Naive B cell (primary cell): ENCODE measurements around the gene TBC1D22A. TPM values are rescaled to one million over a fixed set of nuclear protein-coding genes. Genes with fewer than 3 reads are reported as not detected.
"Not testable (repeated sequence)": the region's sequence is repeated elsewhere in the genome, so short reads cannot be mapped to it uniquely, and the experiment has no call there.

Experiments
- ATAC-seq, 2 donors: fragments of 150-1000 bp; cut with Tn5 transposase; 2 replicates each; pipeline ENCODE4 v1.10.0; 2021; ENCODE audit warnings: low read depth in 2 of 2, mild to moderate bottlenecking in 2 of 2, moderate library complexity in 2 of 2
- DNase-seq: peaks from one replicate; pipeline ENCODE4 v3.0.0; 2022
- H3K27ac Mint-ChIP-seq, 6 donors: one replicate each; pipeline ENCODE4 v1.8.0; 2020 to 2022; ENCODE audit warnings: mild to moderate bottlenecking in 6 of 6, mixed read lengths in 6 of 6, moderate library complexity in 5 of 6, inconsistent platforms in 2 of 6
- H3K27me3 Mint-ChIP-seq, 3 donors: one replicate each; pipeline ENCODE4 v1.8.0; 2021 to 2022; ENCODE audit warnings: mixed read lengths in 3 of 3, mild to moderate bottlenecking in 1 of 3
- H3K36me3 Mint-ChIP-seq, 2 donors: one replicate each; pipeline ENCODE4 v1.8.0; 2020 to 2022; ENCODE audit warnings: mixed read lengths in 2 of 2, inconsistent platforms in 1 of 2, mild to moderate bottlenecking in 1 of 2
- H3K4me1 Mint-ChIP-seq, 3 donors: one replicate each; pipeline ENCODE4 v1.8.0; 2020 to 2022; ENCODE audit warnings: mixed read lengths in 3 of 3, inconsistent platforms in 1 of 3, mild to moderate bottlenecking in 1 of 3, moderate library complexity in 1 of 3
- H3K4me3 Mint-ChIP-seq, 8 donors: one replicate each; pipeline ENCODE4 v1.8.0; 2020 to 2022; ENCODE audit warnings: mild to moderate bottlenecking in 8 of 8, mixed read lengths in 8 of 8, moderate library complexity in 8 of 8, inconsistent platforms in 2 of 8
- H3K9me3 Mint-ChIP-seq, 7 donors: one replicate each; pipeline ENCODE4 v1.8.0; 2020 to 2022; ENCODE audit warnings: mixed read lengths in 7 of 7, mild to moderate bottlenecking in 5 of 7, inconsistent platforms in 2 of 7, moderate library complexity in 1 of 7
- polyA plus RNA-seq, 6 donors: library from polyadenylated mRNA; unstranded; fragments of 300-500 nt; fragmentation: Illumina TruSeq; gene quantifications; one replicate each; pipeline ENCODE4 v1.2.3, GENCODE V29; 2021; ENCODE audit warnings: low read depth in 6 of 6

TBC1D22A gene
- polyA plus RNA-seq, 6 donors from 2014 or later: 47.2 to 74.5 (median 62.6) TPM

DNA sequence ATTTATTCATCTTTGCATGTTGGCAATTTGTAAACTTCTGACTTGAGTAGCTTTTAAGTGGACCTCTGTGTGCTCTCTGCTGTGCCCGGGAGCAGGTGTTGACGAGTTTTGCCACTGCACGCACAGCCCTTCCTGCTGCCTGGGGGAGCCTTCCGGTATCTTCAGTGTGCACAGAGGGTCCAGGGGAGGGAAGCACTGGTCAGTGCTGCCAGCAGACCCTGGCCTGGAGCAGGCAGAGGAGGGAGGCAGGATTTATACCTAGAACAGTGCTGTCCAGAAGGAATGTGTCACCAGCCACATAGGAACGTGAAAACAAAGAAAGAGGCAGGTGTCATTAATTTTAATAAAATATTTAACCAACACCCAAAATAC, 403.6 kb downstream of the TBC1D22A start:
- peaks cover 0 to 22% of the 10 kb centered on the region in 2 donors for H3K36me3 Mint-ChIP-seq
- H3K4me3 Mint-ChIP-seq: no peak overlapping the region
- DNase-seq (no peak), ATAC-seq (no peak)
- H3K9me3 Mint-ChIP-seq: no peaks in the 10 kb centered on the region
- H3K27ac Mint-ChIP-seq: peak overlapping the region in 4 of 6 donors; percentile 14 to 87 (median 69)
- peaks cover 8 to 34% (median 17%) of the 10 kb centered on the region in 3 donors for H3K4me1 Mint-ChIP-seq
- H3K27me3 Mint-ChIP-seq: no peaks in the 10 kb centered on the region

DNA sequence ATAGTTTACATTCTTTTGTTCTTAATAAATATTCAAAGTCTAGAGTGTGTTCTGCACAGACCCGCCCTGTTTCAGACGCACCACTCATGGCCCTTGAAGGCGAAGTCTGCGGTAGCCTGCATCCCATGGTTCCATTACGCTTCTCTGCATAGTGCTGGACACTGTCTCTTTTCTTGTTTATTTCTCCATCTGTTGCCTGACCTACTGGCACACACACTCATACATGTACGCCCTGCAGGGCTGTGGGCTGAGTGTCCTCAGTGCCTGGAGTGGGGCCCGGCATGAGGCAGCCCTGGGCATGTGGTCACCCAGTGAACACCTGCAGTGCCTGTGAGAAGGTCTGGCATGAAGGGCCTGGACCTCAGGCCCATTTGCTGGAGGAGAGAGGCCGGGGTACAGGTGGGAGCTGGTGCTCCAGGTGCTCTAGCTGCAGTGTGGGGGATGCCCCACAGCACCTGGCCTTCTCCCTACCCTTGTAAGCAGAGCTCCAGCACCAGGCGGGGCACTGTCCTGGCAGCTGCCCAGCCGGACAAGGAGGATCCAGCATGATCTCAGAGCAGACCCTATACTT, 404.1 kb downstream of the TBC1D22A start:
- DNase-seq: no peak
- Mint-ChIP-seq H3K36me3 (peaks cover 0 to 22% of the 10 kb centered on the region in 2 donors), H3K4me3 (no peak overlapping the region), H3K4me1 (peaks cover 8 to 34% (median 17%) of the 10 kb centered on the region in 3 donors), H3K27me3 (no peaks in the 10 kb centered on the region), H3K27ac (peak overlapping the region in 2 of 6 donors; percentile 19 to 54), H3K9me3 (no peaks in the 10 kb centered on the region)
- ATAC-seq: no peak

- H3K4me3 Mint-ChIP-seq: no peak overlapping the region
- H3K27ac Mint-ChIP-seq: peak overlapping the region in 1 of 6 donors; percentile 61
- ATAC-seq (no peak), DNase-seq (no peak)
- H3K9me3 Mint-ChIP-seq: no peaks in the 10 kb centered on the region
- H3K4me1 Mint-ChIP-seq: peaks cover 5 to 34% (median 14%) of the 10 kb centered on the region in 3 donors
- no peaks in the 10 kb centered on the region for H3K27me3 Mint-ChIP-seq
- H3K36me3 Mint-ChIP-seq: peaks cover 0 to 22% of the 10 kb centered on the region in 2 donors
These were observed 404.6 kb downstream of the TBC1D22A start for GRCh38 chr22:47167056-47167455.

DNA sequence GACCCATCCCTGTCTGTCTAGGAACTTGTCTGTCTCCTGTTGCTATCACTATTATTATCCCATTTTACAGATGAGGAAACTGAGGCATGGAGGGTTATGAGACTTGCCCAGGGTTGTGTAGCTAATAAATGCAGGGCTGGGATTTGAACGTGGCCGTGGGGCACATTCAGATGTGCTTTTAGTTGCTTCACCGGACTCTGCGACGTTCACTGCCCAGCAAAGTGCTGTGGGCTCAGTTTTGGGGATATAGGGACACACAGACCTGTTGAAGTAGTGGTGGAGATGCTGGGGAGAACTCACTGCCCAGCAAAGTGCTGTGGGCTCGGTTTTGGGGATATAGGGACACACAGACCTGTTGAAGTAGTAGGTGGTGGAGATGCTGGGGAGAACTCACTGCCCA, 405.5 kb downstream of the TBC1D22A start:
- H3K4me1 Mint-ChIP-seq: peaks cover 5 to 29% (median 10%) of the 10 kb centered on the region in 3 donors
- not testable (repeated sequence) for DNase-seq, ATAC-seq, H3K9me3 Mint-ChIP-seq, H3K27me3 Mint-ChIP-seq, H3K4me3 Mint-ChIP-seq
- peak overlapping the region in 2 of 6 donors; percentile 8 to 31 for H3K27ac Mint-ChIP-seq
- peaks cover 0 to 22% of the 10 kb centered on the region in 2 donors for H3K36me3 Mint-ChIP-seq

DNA sequence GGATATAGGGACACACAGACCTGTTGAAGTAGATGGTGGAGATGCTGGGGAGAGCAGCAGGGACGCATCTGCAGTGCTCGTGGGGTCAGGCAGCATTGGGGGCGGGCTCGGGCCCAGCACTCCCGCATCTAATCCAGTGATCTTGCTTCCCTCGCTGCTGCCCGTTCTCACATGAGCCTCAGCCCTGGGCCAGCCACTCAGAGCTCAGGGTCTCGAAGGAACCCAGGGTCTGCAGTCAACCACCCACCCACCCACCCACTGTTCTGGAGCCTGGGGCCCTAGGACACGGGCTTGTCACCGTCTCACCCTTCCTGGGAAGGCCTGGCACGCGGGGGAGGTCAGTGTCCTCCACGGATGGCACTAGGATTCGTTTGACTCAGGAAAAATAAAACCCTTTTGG, 406.0 kb downstream of the TBC1D22A start:
- H3K4me1 Mint-ChIP-seq: peaks cover under 1 to 25% (median 8%) of the 10 kb centered on the region in 3 donors
- peaks cover 0 to 22% of the 10 kb centered on the region in 2 donors for H3K36me3 Mint-ChIP-seq
- no peaks in the 10 kb centered on the region for H3K9me3 Mint-ChIP-seq
- no peak overlapping the region for H3K4me3 Mint-ChIP-seq
- no peak overlapping the region for H3K27ac Mint-ChIP-seq
- DNase-seq: no peak
- no peak for ATAC-seq
- H3K27me3 Mint-ChIP-seq: no peaks in the 10 kb centered on the region

DNA sequence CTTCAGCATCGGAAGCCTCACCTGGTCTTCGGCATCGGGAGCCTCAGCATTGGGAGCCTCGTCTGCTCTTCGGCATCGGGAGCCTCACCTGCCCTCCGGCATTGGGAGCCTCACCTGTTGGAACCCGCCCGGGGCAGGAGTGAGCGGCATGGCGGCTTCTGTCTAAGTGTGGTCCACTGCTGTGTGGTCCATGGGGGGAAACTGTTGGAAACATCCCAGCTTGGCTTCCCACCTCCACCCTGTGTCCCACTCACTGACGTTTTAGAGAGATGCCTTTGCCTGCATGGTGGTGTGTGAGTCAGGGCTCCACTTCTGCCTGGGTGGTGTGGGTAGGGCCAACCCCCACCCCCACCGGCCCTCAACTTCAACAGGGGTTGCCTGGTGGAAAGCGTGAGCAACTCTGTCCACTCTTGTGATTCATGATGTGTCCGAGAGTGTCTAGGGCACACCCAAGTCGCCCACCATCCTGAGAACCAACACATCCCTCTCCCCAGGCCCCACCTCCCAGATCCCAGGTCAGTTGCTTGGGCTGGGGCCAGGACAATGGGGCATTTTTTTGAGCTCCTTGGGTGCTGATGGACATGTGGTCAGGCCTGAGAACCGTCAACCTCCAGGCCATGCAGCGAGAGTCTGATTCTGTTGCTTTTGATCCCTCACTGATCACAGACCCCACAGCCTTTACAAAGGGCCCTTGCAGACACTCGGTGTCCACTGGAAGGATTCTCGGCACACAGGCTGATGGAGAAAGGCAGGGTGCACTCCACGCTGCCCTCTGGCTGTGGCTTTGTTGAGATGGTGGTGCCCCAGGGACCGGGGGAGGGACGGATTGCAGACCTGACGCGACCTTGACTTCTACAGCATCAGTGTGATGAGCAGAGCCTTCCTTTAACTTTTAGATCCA, 406.7 kb downstream of the TBC1D22A start:
- H3K27me3 Mint-ChIP-seq: no peaks in the 10 kb centered on the region
- DNase-seq: no peak
- peaks cover 0 to 2% (median 0%) of the 10 kb centered on the region in 7 donors for H3K9me3 Mint-ChIP-seq
- peaks cover 0 to 22% of the 10 kb centered on the region in 2 donors for H3K36me3 Mint-ChIP-seq
- no peak overlapping the region for H3K4me3 Mint-ChIP-seq
- ATAC-seq: no peak
- peaks cover 0 to 24% (median 8%) of the 10 kb centered on the region in 3 donors for H3K4me1 Mint-ChIP-seq
- H3K27ac Mint-ChIP-seq: no peak overlapping the region

DNA sequence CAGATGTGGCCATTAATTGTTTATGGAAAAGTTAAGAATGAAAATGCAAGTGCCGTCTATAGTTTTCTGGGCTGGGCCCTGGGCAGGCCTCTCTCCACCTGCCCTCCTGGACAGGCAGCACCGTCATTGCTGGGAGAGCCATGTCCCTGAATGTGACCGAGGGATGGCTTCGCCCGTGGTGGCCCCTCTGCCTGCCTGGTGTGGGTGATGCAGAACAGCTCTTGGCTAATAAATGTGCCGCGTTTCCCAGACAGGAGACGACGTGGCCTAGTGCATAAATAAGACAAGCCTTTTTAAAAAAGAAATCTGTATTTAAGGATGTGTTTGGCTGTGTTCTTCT, 407.3 kb downstream of the TBC1D22A start:
- Mint-ChIP-seq H3K4me1 (peaks cover 0 to 19% (median 3%) of the 10 kb centered on the region in 3 donors), H3K27me3 (no peaks in the 10 kb centered on the region), H3K9me3 (peaks cover 0 to 2% (median 0%) of the 10 kb centered on the region in 7 donors), H3K27ac (peak overlapping the region in 1 of 6 donors; percentile 20), H3K36me3 (peaks cover 0 to 22% of the 10 kb centered on the region in 2 donors), H3K4me3 (no peak overlapping the region)
- DNase-seq (no peak), ATAC-seq (no peak)

DNA sequence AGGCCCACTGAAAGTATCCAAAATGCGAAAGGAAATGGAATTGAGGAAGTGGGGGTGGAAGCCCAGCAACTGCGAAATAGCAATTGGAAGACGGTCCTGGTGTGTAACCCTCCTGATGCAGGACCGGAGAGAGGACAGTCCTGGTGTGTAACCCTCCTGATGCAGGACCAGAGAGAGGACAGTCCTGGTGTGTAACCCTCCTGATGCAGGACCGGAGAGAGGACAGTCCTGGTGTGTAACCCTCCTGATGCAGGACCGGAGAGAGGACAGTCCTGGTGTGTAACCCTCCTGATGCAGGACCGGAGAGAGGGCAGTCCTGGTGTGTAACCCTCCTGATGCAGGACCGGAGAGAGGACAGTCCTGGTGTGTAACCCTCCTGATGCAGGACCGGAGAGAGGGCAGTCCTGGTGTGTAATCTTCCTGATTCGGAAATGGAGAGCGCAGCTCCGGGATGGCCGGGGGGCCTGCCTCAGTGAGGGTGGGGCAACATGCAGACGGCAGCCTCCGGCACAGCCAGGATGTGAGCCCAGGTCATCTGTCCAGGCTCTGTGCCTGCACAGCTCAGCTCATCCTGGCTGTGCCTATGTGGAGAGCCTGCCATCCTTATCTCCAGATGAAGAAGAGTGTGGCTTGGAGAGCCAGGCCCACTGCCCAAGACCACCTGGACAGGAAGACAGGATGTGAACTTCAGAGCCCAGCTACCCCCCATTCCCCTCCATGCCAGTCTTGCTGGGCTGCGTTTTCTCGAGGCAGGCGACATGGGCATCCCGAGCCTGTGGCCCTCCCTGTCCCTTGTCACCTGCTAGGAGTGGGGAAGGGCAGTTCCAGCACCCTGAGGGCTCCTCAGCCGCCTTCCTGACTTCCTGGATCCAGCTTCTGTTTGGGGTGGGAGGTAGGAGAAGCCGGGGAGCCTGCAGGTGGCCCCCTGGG, 408.3 kb downstream of the TBC1D22A start:
- not testable (repeated sequence) for DNase-seq, H3K27ac Mint-ChIP-seq
- peaks cover 5 to 22% of the 10 kb centered on the region in 2 donors for H3K36me3 Mint-ChIP-seq

DNA sequence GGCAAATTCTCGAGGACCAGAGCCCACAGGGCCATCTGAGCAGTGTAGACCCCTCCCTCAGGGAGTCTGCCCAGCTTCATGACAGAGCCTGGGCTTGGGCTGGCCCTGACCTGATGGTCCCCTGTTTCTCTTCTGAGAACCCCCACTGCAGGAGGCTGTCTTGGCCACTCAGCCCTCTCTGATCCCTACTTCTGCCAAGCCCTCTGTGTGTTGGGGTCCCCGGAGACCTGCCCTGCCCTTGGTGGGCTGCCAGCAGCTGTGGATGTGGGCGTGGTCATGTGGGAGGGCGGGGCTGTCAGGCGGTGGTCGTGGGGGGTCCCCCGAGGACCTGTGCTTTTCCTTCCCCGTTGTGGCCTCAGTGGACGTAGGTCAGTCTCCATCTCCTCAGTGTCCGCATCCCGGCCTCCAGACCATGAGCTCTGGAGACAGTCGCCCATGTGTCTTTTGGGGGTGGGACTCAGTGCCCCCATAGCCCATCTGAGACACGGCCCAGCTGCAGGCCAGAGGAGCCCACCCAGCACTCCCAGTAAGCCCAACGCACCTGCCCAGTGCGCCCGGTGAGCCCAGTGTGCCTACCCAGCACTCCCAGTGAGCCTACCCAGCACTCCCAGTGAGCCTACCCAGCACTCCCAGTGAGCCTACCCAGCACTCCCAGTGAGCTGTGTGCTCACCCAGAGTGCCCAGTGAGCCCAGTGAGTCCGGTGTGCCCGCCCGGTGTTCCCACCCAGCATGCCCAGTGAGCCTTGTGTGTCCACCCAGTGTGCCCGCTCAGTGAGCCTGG, 409.2 kb downstream of the TBC1D22A start:
- DNase-seq (no peak), ATAC-seq (no peak)
- peak overlapping the region in 2 of 6 donors; percentile 4 to 33 for H3K27ac Mint-ChIP-seq
- H3K27me3 Mint-ChIP-seq: no peaks in the 10 kb centered on the region
- peaks cover 0 to under 1% (median 0%) of the 10 kb centered on the region in 3 donors for H3K4me1 Mint-ChIP-seq
- peaks cover 5 to 15% of the 10 kb centered on the region in 2 donors for H3K36me3 Mint-ChIP-seq
- peaks cover 0 to 3% (median 0%) of the 10 kb centered on the region in 7 donors for H3K9me3 Mint-ChIP-seq
- peak overlapping the region in 1 of 8 donors; percentile 45 for H3K4me3 Mint-ChIP-seq

More for the DNA sequence above, 408.3 kb downstream of the TBC1D22A start:
- not testable (repeated sequence) for H3K9me3 Mint-ChIP-seq, H3K4me1 Mint-ChIP-seq, H3K27me3 Mint-ChIP-seq, ATAC-seq, H3K4me3 Mint-ChIP-seq

- H3K36me3 Mint-ChIP-seq: peaks cover 5 to 8% of the 10 kb centered on the region in 2 donors
- peaks cover 0 to 3% (median 0%) of the 10 kb centered on the region in 7 donors for H3K9me3 Mint-ChIP-seq
- no peak overlapping the region for H3K27ac Mint-ChIP-seq
- ATAC-seq (no peak), DNase-seq (no peak)
- no peaks in the 10 kb centered on the region for H3K27me3 Mint-ChIP-seq
- H3K4me3 Mint-ChIP-seq: no peak overlapping the region
- no peaks in the 10 kb centered on the region for H3K4me1 Mint-ChIP-seq
These were observed 410.5 kb downstream of the TBC1D22A start for GRCh38 chr22:47172771-47173534.

GRCh38 chr22:47173535-47174021, 411.1 kb downstream of the TBC1D22A start:
- Mint-ChIP-seq H3K27me3 (no peaks in the 10 kb centered on the region), H3K4me3 (no peak overlapping the region), H3K36me3 (peaks cover 11 to 13% of the 10 kb centered on the region in 2 donors), H3K9me3 (peaks cover 0 to 3% (median 0%) of the 10 kb centered on the region in 7 donors), H3K27ac (peak overlapping the region in 1 of 6 donors; percentile 32), H3K4me1 (no peaks in the 10 kb centered on the region)
- no peak for ATAC-seq
- no peak for DNase-seq

- peaks cover 0 to 4% (median 0%) of the 10 kb centered on the region in 3 donors for H3K4me1 Mint-ChIP-seq
- no peak for DNase-seq
- peaks cover 16 to 18% of the 10 kb centered on the region in 2 donors for H3K36me3 Mint-ChIP-seq
- H3K9me3 Mint-ChIP-seq: peaks cover 0 to 4% (median 2%) of the 10 kb centered on the region in 7 donors
- ATAC-seq: no peak
- no peak overlapping the region for H3K4me3 Mint-ChIP-seq
- peak overlapping the region in 1 of 6 donors; percentile 32 for H3K27ac Mint-ChIP-seq
- no peaks in the 10 kb centered on the region for H3K27me3 Mint-ChIP-seq
These were observed 411.6 kb downstream of the TBC1D22A start for GRCh38 chr22:47174096-47174495.
